Parathyroid adenoma (tissue), 2 donors: Measurements from ENCODE around the gene SMIM43.

Source experiments
- H2AFZ ChIP-seq: fragments of 300-600 bp; sonication (generic); one replicate; pipeline ENCODE4 v1.7.0; 2017; ENCODE audit warnings: antibody characterized with exemption, mild to moderate bottlenecking
- H3K27ac ChIP-seq: fragments of 300-600 bp; sonication (generic); one replicate; pipeline ENCODE4 v1.7.0; 2017
- H3K27me3 ChIP-seq: fragments of 300-600 bp; sonication (generic); one replicate; pipeline ENCODE4 v1.7.0; 2017; ENCODE audit warnings: low read length; ENCODE audit not compliant: control insufficient read depth, insufficient read depth
- H3K36me3 ChIP-seq: fragments of 300-600 bp; sonication (generic); one replicate; pipeline ENCODE4 v1.7.0; 2017; ENCODE audit warnings: low read length; ENCODE audit not compliant: control insufficient read depth, insufficient read depth
- H3K4me1 ChIP-seq: fragments of 300-600 bp; sonication (generic); one replicate; pipeline ENCODE4 v1.7.0; 2017; ENCODE audit warnings: control low read depth
- H3K4me2 ChIP-seq: fragments of 300-600 bp; sonication (generic); one replicate; pipeline ENCODE4 v1.7.0; 2017; ENCODE audit warnings: low read length
- H3K4me3 ChIP-seq: fragments of 300-600 bp; sonication (generic); one replicate; pipeline ENCODE4 v1.7.0; 2017; ENCODE audit warnings: low read depth, low read length
- H3K79me2 ChIP-seq: fragments of 300-600 bp; sonication (generic); one replicate; pipeline ENCODE4 v1.7.0; 2017; ENCODE audit warnings: control low read depth
- H3K9ac ChIP-seq: fragments of 300-600 bp; sonication (generic); one replicate; pipeline ENCODE4 v1.7.0; 2017; ENCODE audit warnings: mild to moderate bottlenecking
- H3K9me3 ChIP-seq: fragments of 300-600 bp; sonication (generic); one replicate; pipeline ENCODE4 v1.7.0; 2017; ENCODE audit warnings: low read length; ENCODE audit not compliant: control insufficient read depth
- TF ChIP-seq, protein P1 (sequence below): fragments of 300-600 bp; sonication (generic); IDR thresholded peaks from one replicate; pipeline ENCODE4 v1.7.0; 2017; ENCODE audit warnings: antibody characterized with exemption, mild to moderate bottlenecking
- donor health status: primary hyperparathyroidism.

Gene SMIM43

GRCh38 chr4:121800961-121801714, 36.2 kb upstream of the SMIM43 start, which contains the start of gene EXOSC9:
EXOSC9 (plus strand) TSS chr4:121801323; CDS start chr4:121801425, 102 bp downstream.
- peaks cover 2% of the 10 kb centered on the region for H3K4me1 ChIP-seq
- no peaks in the 10 kb centered on the region for H3K36me3 ChIP-seq
- H3K4me2 ChIP-seq = peak within 1 kb of the TSS; percentile 96
- H3K9me3 ChIP-seq = no peaks in the 10 kb centered on the region
- peak within 1 kb of the TSS; percentile 67 for H3K9ac ChIP-seq
- no peaks in the 10 kb centered on the region for H3K79me2 ChIP-seq
- no peaks in the 10 kb centered on the region for H3K27me3 ChIP-seq
- TF ChIP-seq, protein P1, sequence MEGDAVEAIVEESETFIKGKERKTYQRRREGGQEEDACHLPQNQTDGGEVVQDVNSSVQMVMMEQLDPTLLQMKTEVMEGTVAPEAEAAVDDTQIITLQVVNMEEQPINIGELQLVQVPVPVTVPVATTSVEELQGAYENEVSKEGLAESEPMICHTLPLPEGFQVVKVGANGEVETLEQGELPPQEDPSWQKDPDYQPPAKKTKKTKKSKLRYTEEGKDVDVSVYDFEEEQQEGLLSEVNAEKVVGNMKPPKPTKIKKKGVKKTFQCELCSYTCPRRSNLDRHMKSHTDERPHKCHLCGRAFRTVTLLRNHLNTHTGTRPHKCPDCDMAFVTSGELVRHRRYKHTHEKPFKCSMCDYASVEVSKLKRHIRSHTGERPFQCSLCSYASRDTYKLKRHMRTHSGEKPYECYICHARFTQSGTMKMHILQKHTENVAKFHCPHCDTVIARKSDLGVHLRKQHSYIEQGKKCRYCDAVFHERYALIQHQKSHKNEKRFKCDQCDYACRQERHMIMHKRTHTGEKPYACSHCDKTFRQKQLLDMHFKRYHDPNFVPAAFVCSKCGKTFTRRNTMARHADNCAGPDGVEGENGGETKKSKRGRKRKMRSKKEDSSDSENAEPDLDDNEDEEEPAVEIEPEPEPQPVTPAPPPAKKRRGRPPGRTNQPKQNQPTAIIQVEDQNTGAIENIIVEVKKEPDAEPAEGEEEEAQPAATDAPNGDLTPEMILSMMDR = no peak
- H3K27ac ChIP-seq = peak within 1 kb of the TSS; percentile 90
- H2AFZ ChIP-seq = peak within 1 kb of the TSS; percentile 100
- H3K4me3 ChIP-seq = peak within 1 kb of the TSS; percentile 78

- TF ChIP-seq, protein P1 = no peak
- Histone ChIP-seq H3K4me3 (peak overlapping the region; percentile 78), H3K79me2 (no peaks in the 10 kb centered on the region), H3K9me3 (no peaks in the 10 kb centered on the region), H3K4me2 (peak overlapping the region; percentile 96), H3K36me3 (no peaks in the 10 kb centered on the region), H3K9ac (peak overlapping the region; percentile 49), H3K4me1 (peaks cover 2% of the 10 kb centered on the region), H3K27ac (peak overlapping the region; percentile 90), H2AFZ (peak overlapping the region; percentile 100), H3K27me3 (no peaks in the 10 kb centered on the region)
Measured at GRCh38 chr4:121800638-121800960, 35.6 kb upstream of the SMIM43 start.

DNA sequence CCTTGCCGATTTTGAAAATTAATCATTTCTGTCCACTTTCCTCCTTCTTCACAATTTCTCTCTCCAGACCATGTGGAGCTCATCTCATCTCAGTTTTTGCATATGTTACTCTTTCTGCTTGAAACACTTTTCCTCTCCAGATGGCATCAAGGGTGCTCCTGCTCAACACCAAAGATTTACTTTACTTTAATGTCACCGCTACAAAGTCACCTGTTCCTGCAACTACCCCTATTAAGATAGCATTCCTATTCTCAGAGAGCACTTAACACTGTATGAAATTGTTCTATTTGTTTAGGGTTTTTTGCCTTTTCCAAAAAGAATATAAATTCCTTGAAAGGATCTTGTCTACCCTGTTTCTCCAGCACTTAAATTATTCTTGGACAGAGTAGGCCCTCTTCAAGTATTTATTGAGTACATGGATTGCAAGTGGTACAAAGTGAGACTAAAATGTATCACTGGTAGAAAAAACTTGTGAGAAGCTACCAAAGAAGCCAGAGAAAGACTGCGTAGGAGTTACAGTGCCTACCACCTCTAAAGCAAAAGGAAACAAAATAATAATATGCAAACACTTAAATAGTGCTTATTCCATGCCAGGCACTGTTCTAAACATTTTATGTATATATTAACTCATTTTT, 35.0 kb upstream of the SMIM43 start:
- TF ChIP-seq, protein P1 = no peak
- Histone ChIP-seq H3K27ac (no peak overlapping the region), H3K4me3 (no peak overlapping the region)

DNA sequence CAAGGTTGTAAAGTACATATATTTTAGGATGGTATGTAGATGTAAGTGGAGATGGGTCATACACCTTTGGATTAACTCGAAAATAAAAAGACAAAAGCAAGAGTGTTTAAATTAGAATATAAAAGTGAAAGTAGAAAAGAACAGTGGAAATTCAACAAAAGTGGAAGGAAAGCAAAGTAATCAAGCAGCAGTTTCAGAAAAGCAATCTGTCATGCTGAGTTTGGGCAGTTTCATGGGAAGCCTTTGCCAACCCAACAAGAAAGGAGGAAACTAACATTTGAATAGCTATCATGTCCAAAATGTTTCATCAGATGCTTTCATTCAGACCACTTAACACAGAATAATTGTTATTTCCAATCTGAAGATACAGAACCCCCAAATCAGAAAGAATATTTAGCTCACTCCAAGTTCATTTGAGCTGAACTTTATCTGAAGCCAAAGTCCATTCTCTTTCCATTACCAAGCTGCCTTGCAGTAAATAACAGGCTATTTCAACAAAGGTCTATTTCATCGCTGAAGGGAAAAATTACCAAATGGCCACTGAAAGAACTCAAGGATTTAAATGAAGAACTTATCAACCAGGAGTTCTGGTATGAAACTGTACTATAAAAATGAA, 34.4 kb upstream of the SMIM43 start:
- H2AFZ ChIP-seq = peak overlapping the region; percentile 38
- no peak overlapping the region for H3K4me3 ChIP-seq
- no peak overlapping the region for H3K9ac ChIP-seq
- H3K4me2 ChIP-seq = no peak overlapping the region
- H3K27me3 ChIP-seq = no peaks in the 10 kb centered on the region
- H3K9me3 ChIP-seq = no peaks in the 10 kb centered on the region
- TF ChIP-seq, protein P1 = no peak
- H3K27ac ChIP-seq = no peak overlapping the region
- peaks cover 2% of the 10 kb centered on the region for H3K4me1 ChIP-seq
- no peaks in the 10 kb centered on the region for H3K36me3 ChIP-seq
- no peaks in the 10 kb centered on the region for H3K79me2 ChIP-seq

More for the DNA sequence above, 35.0 kb upstream of the SMIM43 start:
- no peak overlapping the region for H3K4me2 ChIP-seq
- no peaks in the 10 kb centered on the region for H3K79me2 ChIP-seq
- no peaks in the 10 kb centered on the region for H3K9me3 ChIP-seq
- H3K36me3 ChIP-seq = no peaks in the 10 kb centered on the region
- peaks cover 2% of the 10 kb centered on the region for H3K4me1 ChIP-seq
- no peak overlapping the region for H3K9ac ChIP-seq
- peak overlapping the region; percentile 38 for H2AFZ ChIP-seq
- H3K27me3 ChIP-seq = no peaks in the 10 kb centered on the region
